Parathyroid adenoma (tissue), 2 donors: ENCODE data around the gene KCNH2.

ENCODE experiments used
- H2AFZ ChIP-seq: fragments of 300-600 bp; sonication (generic); one replicate; pipeline ENCODE4 v1.7.0; 2017; ENCODE audit warnings: antibody characterized with exemption, mild to moderate bottlenecking
- H3K27ac ChIP-seq: fragments of 300-600 bp; sonication (generic); one replicate; pipeline ENCODE4 v1.7.0; 2017
- H3K27me3 ChIP-seq: fragments of 300-600 bp; sonication (generic); one replicate; pipeline ENCODE4 v1.7.0; 2017; ENCODE audit warnings: low read length; ENCODE audit not compliant: control insufficient read depth, insufficient read depth
- H3K36me3 ChIP-seq: fragments of 300-600 bp; sonication (generic); one replicate; pipeline ENCODE4 v1.7.0; 2017; ENCODE audit warnings: low read length; ENCODE audit not compliant: control insufficient read depth, insufficient read depth
- H3K4me1 ChIP-seq: fragments of 300-600 bp; sonication (generic); one replicate; pipeline ENCODE4 v1.7.0; 2017; ENCODE audit warnings: control low read depth
- H3K4me2 ChIP-seq: fragments of 300-600 bp; sonication (generic); one replicate; pipeline ENCODE4 v1.7.0; 2017; ENCODE audit warnings: low read length
- H3K4me3 ChIP-seq: fragments of 300-600 bp; sonication (generic); one replicate; pipeline ENCODE4 v1.7.0; 2017; ENCODE audit warnings: low read depth, low read length
- H3K79me2 ChIP-seq: fragments of 300-600 bp; sonication (generic); one replicate; pipeline ENCODE4 v1.7.0; 2017; ENCODE audit warnings: control low read depth
- H3K9ac ChIP-seq: fragments of 300-600 bp; sonication (generic); one replicate; pipeline ENCODE4 v1.7.0; 2017; ENCODE audit warnings: mild to moderate bottlenecking
- H3K9me3 ChIP-seq: fragments of 300-600 bp; sonication (generic); one replicate; pipeline ENCODE4 v1.7.0; 2017; ENCODE audit warnings: low read length; ENCODE audit not compliant: control insufficient read depth
- TF ChIP-seq, protein P1 (sequence below): fragments of 300-600 bp; sonication (generic); IDR thresholded peaks from one replicate; pipeline ENCODE4 v1.7.0; 2017; ENCODE audit warnings: antibody characterized with exemption, mild to moderate bottlenecking
- donor health status: primary hyperparathyroidism.

KCNH2 gene

GRCh38 chr7:150999497-151000230 is 21.5 kb upstream of the KCNH2 start:
- no peaks in the 10 kb centered on the region for H3K9me3 ChIP-seq
- TF ChIP-seq, protein P1, sequence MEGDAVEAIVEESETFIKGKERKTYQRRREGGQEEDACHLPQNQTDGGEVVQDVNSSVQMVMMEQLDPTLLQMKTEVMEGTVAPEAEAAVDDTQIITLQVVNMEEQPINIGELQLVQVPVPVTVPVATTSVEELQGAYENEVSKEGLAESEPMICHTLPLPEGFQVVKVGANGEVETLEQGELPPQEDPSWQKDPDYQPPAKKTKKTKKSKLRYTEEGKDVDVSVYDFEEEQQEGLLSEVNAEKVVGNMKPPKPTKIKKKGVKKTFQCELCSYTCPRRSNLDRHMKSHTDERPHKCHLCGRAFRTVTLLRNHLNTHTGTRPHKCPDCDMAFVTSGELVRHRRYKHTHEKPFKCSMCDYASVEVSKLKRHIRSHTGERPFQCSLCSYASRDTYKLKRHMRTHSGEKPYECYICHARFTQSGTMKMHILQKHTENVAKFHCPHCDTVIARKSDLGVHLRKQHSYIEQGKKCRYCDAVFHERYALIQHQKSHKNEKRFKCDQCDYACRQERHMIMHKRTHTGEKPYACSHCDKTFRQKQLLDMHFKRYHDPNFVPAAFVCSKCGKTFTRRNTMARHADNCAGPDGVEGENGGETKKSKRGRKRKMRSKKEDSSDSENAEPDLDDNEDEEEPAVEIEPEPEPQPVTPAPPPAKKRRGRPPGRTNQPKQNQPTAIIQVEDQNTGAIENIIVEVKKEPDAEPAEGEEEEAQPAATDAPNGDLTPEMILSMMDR: no peak

DNA sequence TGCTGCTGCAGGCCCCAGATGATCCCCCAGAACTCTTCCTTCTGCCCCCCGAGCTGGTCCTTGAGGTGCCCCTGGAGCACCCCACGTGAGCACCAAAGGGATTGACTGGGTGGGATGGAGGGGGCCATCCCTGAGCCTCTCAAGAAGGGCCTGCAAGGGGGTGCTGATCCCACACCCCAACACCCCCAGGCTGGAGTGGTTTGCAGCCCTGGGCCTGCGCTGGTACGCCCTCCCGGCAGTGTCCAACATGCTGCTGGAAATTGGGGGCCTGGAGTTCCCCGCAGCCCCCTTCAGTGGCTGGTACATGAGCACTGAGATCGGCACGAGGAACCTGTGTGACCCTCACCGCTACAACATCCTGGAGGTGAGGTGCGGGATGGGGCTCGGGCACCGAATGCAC is 20.9 kb upstream of the KCNH2 start:
- H3K36me3 ChIP-seq: no peaks in the 10 kb centered on the region

More at GRCh38 chr7:150999497-151000230, 21.5 kb upstream of the KCNH2 start:
- H3K79me2 ChIP-seq: no peaks in the 10 kb centered on the region
- H3K27ac ChIP-seq: no peak overlapping the region
- H3K27me3 ChIP-seq: no peaks in the 10 kb centered on the region
- no peak overlapping the region for H2AFZ ChIP-seq
- H3K36me3 ChIP-seq: no peaks in the 10 kb centered on the region
- H3K4me1 ChIP-seq: no peaks in the 10 kb centered on the region
- no peak overlapping the region for H3K4me2 ChIP-seq
- H3K9ac ChIP-seq: no peak overlapping the region
- H3K4me3 ChIP-seq: no peak overlapping the region

GRCh38 chr7:150998341-150998740 is 20.2 kb upstream of the KCNH2 start:
- Histone ChIP-seq H3K4me2 (no peak overlapping the region), H3K79me2 (no peaks in the 10 kb centered on the region), H3K27me3 (no peaks in the 10 kb centered on the region), H3K4me3 (no peak overlapping the region), H3K4me1 (no peaks in the 10 kb centered on the region), H3K9ac (no peak overlapping the region), H2AFZ (no peak overlapping the region), H3K27ac (no peak overlapping the region), H3K9me3 (no peaks in the 10 kb centered on the region), H3K36me3 (no peaks in the 10 kb centered on the region)
- TF ChIP-seq, protein P1: no peak

More for the DNA sequence above, 20.9 kb upstream of the KCNH2 start:
- Histone ChIP-seq H3K27ac (no peak overlapping the region), H3K27me3 (no peaks in the 10 kb centered on the region), H3K9ac (no peak overlapping the region), H3K4me1 (no peaks in the 10 kb centered on the region), H3K4me3 (no peak overlapping the region), H3K9me3 (no peaks in the 10 kb centered on the region), H3K79me2 (no peaks in the 10 kb centered on the region), H2AFZ (no peak overlapping the region), H3K4me2 (no peak overlapping the region)
- TF ChIP-seq, protein P1: no peak

GRCh38 chr7:150997817-150998216 is 19.7 kb upstream of the KCNH2 start:
- Histone ChIP-seq H3K27me3 (no peaks in the 10 kb centered on the region), H3K9me3 (no peaks in the 10 kb centered on the region), H3K27ac (no peak overlapping the region), H3K4me2 (no peak overlapping the region), H3K9ac (no peak overlapping the region), H3K4me1 (no peaks in the 10 kb centered on the region), H2AFZ (no peak overlapping the region), H3K79me2 (no peaks in the 10 kb centered on the region), H3K36me3 (no peaks in the 10 kb centered on the region), H3K4me3 (no peak overlapping the region)
- TF ChIP-seq, protein P1: no peak

GRCh38 chr7:150997075-150997511 is 19.0 kb upstream of the KCNH2 start:
- Histone ChIP-seq H3K9ac (no peak overlapping the region), H3K27ac (no peak overlapping the region), H3K4me3 (no peak overlapping the region), H2AFZ (no peak overlapping the region), H3K4me2 (no peak overlapping the region), H3K36me3 (no peaks in the 10 kb centered on the region), H3K9me3 (no peaks in the 10 kb centered on the region), H3K4me1 (no peaks in the 10 kb centered on the region), H3K79me2 (no peaks in the 10 kb centered on the region), H3K27me3 (no peaks in the 10 kb centered on the region)
- TF ChIP-seq, protein P1: no peak
